ENCODE results near the gene TEX22. TPM values are rescaled to one million over a fixed set of nuclear protein-coding genes. Genes with fewer than 3 reads are reported as not detected.

Gene TEX22
- total RNA-seq, 1 donor from 2014 or later = 4.8 TPM

GRCh38 chr14:105368426-105368825, 29.9 kb upstream of the TEX22 start:
- no peak for TF ChIP-seq CTCF (IDR thresholded peaks at IDR 0.05; ENCODE audit: unreplicated experiment)
- peaks cover 4% of the 10 kb centered on the region for H3K9me3 Mint-ChIP-seq
- peaks cover 4% of the 10 kb centered on the region for H3K4me1 Mint-ChIP-seq
- DNase-seq (ENCODE audit: low spot score in 2 of 2, unreplicated experiment in 2 of 2) = no peak
- H3K27ac Mint-ChIP-seq = no peak overlapping the region
- no peak overlapping the region for H3K4me3 Mint-ChIP-seq
- H3K36me3 Mint-ChIP-seq = peaks cover 20% of the 10 kb centered on the region
- H3K27me3 Mint-ChIP-seq (ENCODE audit: low read depth) = no peaks in the 10 kb centered on the region

GRCh38 chr14:105368910-105369652, 29.3 kb upstream of the TEX22 start:
- Mint-ChIP-seq H3K4me1 (no peaks in the 10 kb centered on the region), H3K36me3 (peaks cover 18% of the 10 kb centered on the region), H3K27ac (no peak overlapping the region), H3K4me3 (no peak overlapping the region), H3K9me3 (peaks cover 4% of the 10 kb centered on the region), H3K27me3 (ENCODE audit: low read depth) (no peaks in the 10 kb centered on the region)
- no peak for TF ChIP-seq CTCF (IDR thresholded peaks at IDR 0.05; ENCODE audit: unreplicated experiment)
- DNase-seq (ENCODE audit: low spot score in 2 of 2, unreplicated experiment in 2 of 2) = no peak

- no peaks in the 10 kb centered on the region for H3K4me1 Mint-ChIP-seq
- H3K9me3 Mint-ChIP-seq = peaks cover 4% of the 10 kb centered on the region
- TF ChIP-seq CTCF (IDR thresholded peaks at IDR 0.05; ENCODE audit: unreplicated experiment) = no peak
- H3K27me3 Mint-ChIP-seq (ENCODE audit: low read depth) = no peaks in the 10 kb centered on the region
- peaks cover 23% of the 10 kb centered on the region for H3K36me3 Mint-ChIP-seq
- H3K27ac Mint-ChIP-seq = no peak overlapping the region
- DNase-seq (ENCODE audit: low spot score in 2 of 2, unreplicated experiment in 2 of 2) = no peak
- no peak overlapping the region for H3K4me3 Mint-ChIP-seq
Observed at GRCh38 chr14:105369653-105370040, 28.7 kb upstream of the TEX22 start.

GRCh38 chr14:105374389-105374788, 23.9 kb upstream of the TEX22 start:
- Mint-ChIP-seq H3K9me3 (peaks cover 4% of the 10 kb centered on the region), H3K27me3 (ENCODE audit: low read depth) (no peaks in the 10 kb centered on the region), H3K4me3 (no peak overlapping the region), H3K4me1 (no peaks in the 10 kb centered on the region), H3K36me3 (peaks cover 23% of the 10 kb centered on the region), H3K27ac (no peak overlapping the region)
- no peak for TF ChIP-seq CTCF (IDR thresholded peaks at IDR 0.05; ENCODE audit: unreplicated experiment)
- no peak for DNase-seq (ENCODE audit: low spot score in 2 of 2, unreplicated experiment in 2 of 2)

- Mint-ChIP-seq H3K27ac (no peak overlapping the region), H3K4me1 (no peaks in the 10 kb centered on the region), H3K36me3 (peaks cover 22% of the 10 kb centered on the region), H3K4me3 (no peak overlapping the region), H3K27me3 (ENCODE audit: low read depth) (no peaks in the 10 kb centered on the region), H3K9me3 (peaks cover 4% of the 10 kb centered on the region)
- TF ChIP-seq CTCF (IDR thresholded peaks at IDR 0.05; ENCODE audit: unreplicated experiment) = no peak
- DNase-seq (ENCODE audit: low spot score in 2 of 2, unreplicated experiment in 2 of 2) = no peak
Observed at GRCh38 chr14:105375635-105376057, 22.7 kb upstream of the TEX22 start.
